ENCODE data around the gene DHH.
A peak's percentile ranks its signal among the peaks of the same experiment; 100 is the strongest.

GRCh38 chr12:49092086-49092815 lies 2.4 kb downstream of the DHH start:
- peak; percentile 40 for TF ChIP-seq CTCF (conservative IDR thresholded peaks at IDR 0.05)
- no peak for TF ChIP-seq ZFX (IDR thresholded peaks at IDR 0.05)
